A673 (cell line): ENCODE measurements around the gene HERC2.

ENCODE experiments used
- CTCF ChIP-seq: fragments of 300-800, 200-600 bp; sonication (generic); conservative IDR thresholded peaks from 2 replicates; pipeline ENCODE4 v1.5.1; 2017; ENCODE audit warnings: low read depth, mild to moderate bottlenecking, antibody characterized with exemption, low read length, moderate library complexity, mixed read lengths
- EZH2 ChIP-seq: fragments of 200-600 bp; sonication (generic); IDR thresholded peaks from 2 replicates; pipeline ENCODE4 v1.6.1; 2017; ENCODE audit warnings: borderline replicate concordance, low read depth, mild to moderate bottlenecking, mixed read lengths, antibody characterized with exemption, low read length; ENCODE audit not compliant: poor library complexity, severe bottlenecking

GRCh38 chr15:28260722-28261121 is 61.3 kb downstream of the HERC2 start:
- TF ChIP-seq CTCF, result no peak
- no peak for TF ChIP-seq EZH2
